Activated T-helper 17 cell treated with anti-CD3 and anti-CD28 coated beads, Interleukin-2, amount 50 U/mL, for 72 hours (primary cell): ENCODE measurements around the gene AKR1D1. TPM values are rescaled to one million over a fixed set of nuclear protein-coding genes. Genes with fewer than 3 reads are reported as not detected.
"Not testable (repeated sequence)": the region's sequence is repeated elsewhere in the genome, so short reads cannot be mapped to it uniquely, and the experiment has no call there.

Experiments
- ATAC-seq: fragments of 150-1000 bp; cut with Tn5 transposase; replicated peaks from 2 replicates; pipeline ENCODE4 v1.10.0; 2021; ENCODE audit warnings: mild to moderate bottlenecking, moderate library complexity
- H3K27ac Mint-ChIP-seq: one replicate; pipeline ENCODE4 v1.8.0; 2022; ENCODE audit warnings: mixed read lengths
- H3K27me3 Mint-ChIP-seq: one replicate; pipeline ENCODE4 v1.8.0; 2022; ENCODE audit warnings: mixed read lengths
- H3K36me3 Mint-ChIP-seq: one replicate; pipeline ENCODE4 v1.8.0; 2022; ENCODE audit warnings: low read depth, mild to moderate bottlenecking, mixed read lengths
- H3K4me1 Mint-ChIP-seq: one replicate; pipeline ENCODE4 v1.8.0; 2022; ENCODE audit warnings: mixed read lengths
- H3K4me3 Mint-ChIP-seq: one replicate; pipeline ENCODE4 v1.8.0; 2022; ENCODE audit warnings: mild to moderate bottlenecking, mixed read lengths
- H3K9me3 Mint-ChIP-seq: one replicate; pipeline ENCODE4 v1.8.0; 2022; ENCODE audit warnings: mixed read lengths
- total RNA-seq, 2 donors: library from RNA; stranded (reverse); gene quantifications; one replicate each; pipeline ENCODE4 v1.2.3, GENCODE V29; 2022

AKR1D1 gene
- total RNA-seq, 2 donors from 2014 or later, result not detected

DNA sequence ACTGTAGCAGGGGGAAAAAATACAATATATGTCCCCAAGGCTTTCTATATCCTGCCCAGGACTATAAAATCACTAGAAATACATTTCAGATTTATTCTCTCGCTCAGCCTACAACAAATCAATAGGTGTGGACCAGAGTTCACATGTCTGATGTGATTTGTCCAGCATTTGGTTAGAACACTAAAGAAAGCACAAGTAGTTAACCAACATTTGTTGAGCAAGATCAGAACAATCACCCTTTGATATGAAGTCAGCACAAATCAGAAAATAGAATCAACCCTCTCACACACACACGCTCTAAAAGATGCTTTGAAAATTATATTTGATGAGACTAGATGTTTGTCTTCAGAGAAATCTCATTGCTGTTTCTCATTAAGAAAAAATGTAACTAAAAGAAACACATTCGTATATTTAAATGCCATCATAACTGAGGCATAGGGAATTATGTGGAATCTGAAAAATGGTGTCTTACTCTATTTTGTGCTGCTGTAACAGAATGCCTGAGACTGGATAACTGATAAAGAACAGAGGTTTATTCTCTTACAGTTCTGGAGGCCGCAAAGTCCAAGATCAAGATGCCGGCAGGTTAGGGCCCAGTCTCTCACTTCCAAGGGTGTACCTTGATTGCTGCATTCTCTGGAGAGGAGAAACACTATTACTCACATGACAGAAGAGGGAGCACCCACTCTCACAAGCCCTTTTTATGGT lies 10.5 kb downstream of the AKR1D1 start:
- Mint-ChIP-seq H3K4me1 (no peaks in the 10 kb centered on the region), H3K27ac (no peak overlapping the region), H3K9me3 (no peaks in the 10 kb centered on the region), H3K36me3 (no peaks in the 10 kb centered on the region), H3K27me3 (peaks cover 10% of the 10 kb centered on the region), H3K4me3 (no peak overlapping the region)
- ATAC-seq, result no peak

DNA sequence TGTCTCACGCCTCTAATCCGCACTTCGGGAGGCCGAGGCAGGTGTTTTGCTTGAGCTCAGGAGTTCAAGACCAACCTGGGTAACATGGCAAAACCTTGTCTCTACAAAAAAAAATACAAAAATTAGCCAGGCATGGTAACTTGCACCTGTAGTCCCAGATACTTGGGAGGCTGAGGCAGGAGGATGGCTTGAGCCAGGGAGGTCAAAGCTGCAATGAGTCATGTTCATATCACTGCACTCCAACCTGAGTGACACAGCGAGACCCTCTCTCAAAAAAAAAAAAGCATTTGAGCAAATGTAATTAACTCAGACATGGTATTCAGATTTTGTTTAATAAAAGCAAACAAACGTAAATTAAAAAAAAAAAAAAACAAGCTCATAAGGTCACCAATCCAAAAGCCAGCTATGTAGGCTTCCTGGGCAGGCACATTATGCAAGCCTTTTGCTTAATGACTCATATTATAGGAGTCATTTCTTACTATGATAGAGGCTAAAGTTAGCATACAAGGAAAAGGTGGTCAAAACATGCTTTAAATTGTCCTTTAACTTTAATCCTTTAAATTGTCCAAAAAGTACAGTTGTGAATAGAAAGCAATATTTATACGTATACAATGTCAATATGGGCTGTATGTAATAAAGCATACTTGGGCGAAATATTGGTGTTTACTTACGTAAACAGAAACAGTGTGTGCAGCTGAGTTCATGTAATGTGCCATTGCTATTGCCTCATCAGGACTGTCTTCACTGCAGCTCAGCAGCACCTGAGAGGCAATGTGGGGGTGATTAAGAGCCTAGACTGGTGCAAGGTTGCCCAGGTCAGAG lies 13.0 kb downstream of the AKR1D1 start:
- H3K27me3 Mint-ChIP-seq, result peaks cover 5% of the 10 kb centered on the region

DNA sequence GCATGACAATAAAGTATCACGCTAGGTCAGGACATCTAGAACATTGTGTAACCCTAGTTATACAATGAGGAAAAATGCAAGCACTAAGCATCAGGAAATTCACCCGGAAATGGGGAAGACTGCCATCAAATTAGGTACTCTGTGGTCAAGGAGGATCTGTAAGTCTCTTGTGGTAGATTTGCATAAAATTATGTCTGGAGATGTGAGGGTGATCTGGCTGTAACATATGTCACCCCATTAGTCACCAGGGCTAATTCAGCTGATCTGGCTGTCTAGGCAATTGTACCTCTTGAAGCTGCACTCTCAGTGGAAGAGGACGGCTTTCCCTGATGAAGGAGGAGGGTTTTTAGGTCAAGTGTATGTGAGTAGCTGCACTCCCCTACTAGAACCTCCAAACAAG lies 14.8 kb downstream of the AKR1D1 start:
- no peaks in the 10 kb centered on the region for H3K9me3 Mint-ChIP-seq
- no peak for ATAC-seq

More for the DNA sequence above, 13.0 kb downstream of the AKR1D1 start:
- no peak overlapping the region for H3K27ac Mint-ChIP-seq
- no peaks in the 10 kb centered on the region for H3K36me3 Mint-ChIP-seq
- no peaks in the 10 kb centered on the region for H3K4me1 Mint-ChIP-seq
- ATAC-seq, result no peak
- H3K4me3 Mint-ChIP-seq, result no peak overlapping the region
- H3K9me3 Mint-ChIP-seq, result no peaks in the 10 kb centered on the region

DNA sequence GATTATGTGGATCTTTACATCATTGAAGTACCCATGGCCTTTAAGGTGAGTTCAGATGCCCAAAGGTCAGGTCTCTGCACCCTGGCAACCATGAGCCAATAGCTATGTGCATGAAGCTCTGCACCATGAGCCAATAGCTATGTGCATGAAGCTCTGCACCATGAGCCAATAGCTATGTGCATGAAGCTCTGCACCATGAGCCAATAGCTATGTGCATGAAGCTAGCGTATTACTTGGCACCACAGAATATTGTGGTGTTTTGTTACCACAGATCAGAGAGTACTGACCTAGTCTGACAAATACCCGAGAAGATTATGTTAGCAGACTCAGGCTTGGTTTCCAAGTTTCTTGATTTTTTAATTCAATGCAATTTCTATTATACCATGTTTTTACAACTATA lies 15.6 kb downstream of the AKR1D1 start:
- not testable (repeated sequence) for H3K4me1 Mint-ChIP-seq, ATAC-seq, H3K4me3 Mint-ChIP-seq

More for the DNA sequence above, 14.8 kb downstream of the AKR1D1 start:
- Mint-ChIP-seq H3K36me3 (no peaks in the 10 kb centered on the region), H3K4me1 (no peaks in the 10 kb centered on the region), H3K27ac (no peak overlapping the region), H3K4me3 (no peak overlapping the region), H3K27me3 (peaks cover 5% of the 10 kb centered on the region)

DNA sequence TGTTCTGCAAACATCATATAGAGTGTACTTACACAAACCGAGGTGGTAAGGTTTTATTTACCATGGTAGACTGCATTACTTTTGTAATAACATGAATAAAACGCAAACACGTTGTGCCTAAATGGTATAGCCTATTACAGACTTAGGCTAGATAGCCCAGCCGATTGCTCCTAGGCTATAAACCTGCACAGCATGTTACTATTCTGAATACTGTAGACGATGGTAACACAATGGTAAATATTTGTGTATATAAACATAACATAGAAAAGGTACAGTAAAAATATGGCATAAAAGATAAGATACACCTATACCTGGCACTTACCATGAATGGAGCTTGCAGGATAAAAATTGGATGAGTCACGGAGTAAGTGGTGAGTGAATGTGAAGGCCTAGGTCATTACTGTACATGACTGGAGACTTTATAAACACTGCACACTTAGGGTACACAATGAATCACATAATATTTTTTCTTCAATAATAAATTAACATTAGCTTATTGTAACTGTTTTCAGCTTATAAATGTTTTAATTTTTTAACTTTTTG lies 16.3 kb downstream of the AKR1D1 start:
- Mint-ChIP-seq H3K27me3 (peaks cover 10% of the 10 kb centered on the region), H3K36me3 (no peaks in the 10 kb centered on the region), H3K9me3 (no peaks in the 10 kb centered on the region), H3K4me3 (no peak overlapping the region), H3K27ac (no peak overlapping the region), H3K4me1 (no peaks in the 10 kb centered on the region)
- ATAC-seq, result no peak

More for the DNA sequence above, 15.6 kb downstream of the AKR1D1 start:
- H3K27me3 Mint-ChIP-seq, H3K27ac Mint-ChIP-seq, H3K36me3 Mint-ChIP-seq, H3K9me3 Mint-ChIP-seq: not testable (repeated sequence)

DNA sequence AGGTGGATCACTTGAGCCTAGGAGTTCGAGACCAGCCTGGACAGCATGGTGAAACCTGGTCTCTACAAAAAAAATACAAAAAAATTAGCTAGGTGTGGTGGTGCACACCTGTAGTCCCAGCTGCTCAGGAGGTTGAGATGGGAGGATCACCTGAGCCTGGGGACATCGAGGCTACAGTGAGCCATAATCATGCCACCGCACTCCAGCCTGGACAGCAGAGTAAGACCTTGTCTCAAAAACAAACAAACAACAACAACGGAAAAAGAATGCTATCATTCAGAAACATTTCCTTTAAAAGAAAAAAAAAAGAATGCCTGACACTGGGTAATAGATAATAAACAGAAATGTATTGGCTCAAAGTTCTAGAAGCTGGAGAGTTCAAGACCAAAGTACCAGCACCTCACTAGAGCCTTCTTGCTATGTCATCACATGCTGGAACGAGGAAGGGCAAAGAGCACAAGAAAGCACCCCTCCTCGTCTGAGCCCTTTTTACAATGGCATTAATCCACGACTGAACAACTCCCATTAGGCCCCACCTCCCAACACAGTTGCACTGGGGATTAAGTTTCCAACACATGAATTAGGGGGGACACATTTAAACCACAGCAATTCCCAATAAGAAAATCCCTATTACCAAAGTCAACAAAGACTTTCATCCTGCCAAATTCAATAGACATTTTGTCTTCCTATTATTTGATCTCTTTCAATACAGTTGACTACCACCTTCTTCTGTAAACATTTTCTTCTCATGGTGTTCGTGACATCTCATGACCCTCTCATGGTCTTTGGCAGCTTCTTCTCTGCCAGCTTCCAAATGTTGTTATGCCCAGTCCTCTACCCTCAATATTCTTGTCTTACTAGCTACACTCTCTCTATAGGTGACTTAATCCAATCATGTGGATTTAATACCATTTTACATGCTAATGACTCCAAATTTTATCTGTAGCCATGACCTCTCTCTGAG lies 20.0 kb downstream of the AKR1D1 start:
- Mint-ChIP-seq H3K9me3 (no peaks in the 10 kb centered on the region), H3K27ac (no peak overlapping the region), H3K4me1 (no peaks in the 10 kb centered on the region), H3K27me3 (peaks cover 10% of the 10 kb centered on the region), H3K36me3 (no peaks in the 10 kb centered on the region), H3K4me3 (no peak overlapping the region)
- ATAC-seq, result no peak

DNA sequence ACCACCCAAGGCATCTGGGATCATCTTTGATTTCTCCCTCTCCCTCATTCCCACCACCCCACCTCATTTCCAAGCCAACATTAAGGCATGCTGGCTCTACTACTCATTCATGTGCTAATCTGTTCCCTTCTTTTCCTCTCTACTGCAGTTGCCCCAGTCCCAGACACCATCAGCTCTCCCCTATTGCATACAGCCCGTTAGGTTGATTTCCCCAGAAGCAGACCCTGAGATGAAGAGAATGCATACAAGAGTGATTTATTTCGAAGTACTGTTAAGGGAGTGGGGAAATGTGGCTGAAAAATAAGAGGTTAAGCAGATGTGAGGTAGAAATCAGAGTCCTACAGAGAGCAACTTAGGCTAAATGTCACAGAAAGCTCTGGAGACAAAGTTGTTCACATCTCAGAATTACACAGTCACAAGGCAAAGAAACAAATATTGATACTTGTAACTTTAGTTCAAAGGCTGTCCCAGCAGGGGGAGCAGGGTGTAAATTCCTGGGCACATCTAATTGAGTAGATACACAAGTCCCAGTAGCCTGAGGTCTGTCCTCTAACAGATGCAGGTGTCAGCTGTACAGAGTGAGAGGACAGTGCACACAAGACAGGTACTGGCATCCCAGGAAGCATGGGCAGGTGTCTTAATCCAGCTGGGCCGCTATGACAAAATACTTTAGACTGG lies 20.9 kb downstream of the AKR1D1 start:
- Mint-ChIP-seq H3K27ac (no peak overlapping the region), H3K36me3 (no peaks in the 10 kb centered on the region), H3K4me1 (no peaks in the 10 kb centered on the region), H3K4me3 (no peak overlapping the region), H3K9me3 (no peaks in the 10 kb centered on the region), H3K27me3 (peaks cover 10% of the 10 kb centered on the region)
- ATAC-seq, result no peak

DNA sequence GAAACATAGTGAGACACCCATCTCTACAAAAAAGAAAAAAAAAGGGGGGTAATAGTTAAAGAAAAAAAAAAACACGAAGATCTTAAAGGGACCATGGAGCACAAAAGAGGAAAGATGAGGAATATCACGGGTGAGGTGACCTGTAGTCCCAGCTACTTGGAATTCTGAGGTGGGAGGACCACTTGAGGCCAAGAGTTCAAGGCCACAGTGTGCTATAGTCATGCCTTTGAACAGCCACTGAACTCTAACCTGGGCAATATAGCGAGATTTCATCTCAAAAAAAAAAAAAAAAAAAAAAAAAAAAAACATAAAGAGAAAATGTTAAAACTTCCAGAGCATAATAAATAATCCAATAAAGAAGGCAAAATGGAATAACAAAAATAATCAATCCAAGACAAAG lies 23.6 kb downstream of the AKR1D1 start:
- H3K4me3 Mint-ChIP-seq, result no peak overlapping the region
- no peak overlapping the region for H3K27ac Mint-ChIP-seq
- H3K9me3 Mint-ChIP-seq, result no peaks in the 10 kb centered on the region
- H3K27me3 Mint-ChIP-seq, result peaks cover 12% of the 10 kb centered on the region
- no peak for ATAC-seq
- H3K36me3 Mint-ChIP-seq, result no peaks in the 10 kb centered on the region
- H3K4me1 Mint-ChIP-seq, result no peaks in the 10 kb centered on the region

DNA sequence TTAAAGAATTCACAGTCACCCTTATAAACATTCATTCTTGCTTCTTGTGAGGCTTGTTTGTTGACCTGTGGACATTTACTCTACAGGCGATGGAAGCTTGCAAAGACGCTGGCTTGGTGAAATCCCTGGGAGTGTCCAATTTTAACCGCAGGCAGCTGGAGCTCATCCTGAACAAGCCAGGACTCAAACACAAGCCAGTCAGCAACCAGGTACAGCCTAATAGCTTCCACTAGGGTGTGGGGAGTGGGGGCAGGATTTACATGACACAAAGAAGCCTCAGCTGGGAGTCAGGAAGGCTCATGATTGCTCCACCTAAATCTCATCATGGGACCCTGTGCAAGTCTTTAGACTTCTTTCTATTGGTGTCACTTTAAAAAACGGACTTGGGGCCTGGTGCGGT lies 29.0 kb downstream of the AKR1D1 start:
- no peaks in the 10 kb centered on the region for H3K9me3 Mint-ChIP-seq
- ATAC-seq, result no peak
- H3K4me1 Mint-ChIP-seq, result no peaks in the 10 kb centered on the region
- H3K4me3 Mint-ChIP-seq, result no peak overlapping the region
- no peaks in the 10 kb centered on the region for H3K36me3 Mint-ChIP-seq
- peaks cover 10% of the 10 kb centered on the region for H3K27me3 Mint-ChIP-seq
- no peak overlapping the region for H3K27ac Mint-ChIP-seq

DNA sequence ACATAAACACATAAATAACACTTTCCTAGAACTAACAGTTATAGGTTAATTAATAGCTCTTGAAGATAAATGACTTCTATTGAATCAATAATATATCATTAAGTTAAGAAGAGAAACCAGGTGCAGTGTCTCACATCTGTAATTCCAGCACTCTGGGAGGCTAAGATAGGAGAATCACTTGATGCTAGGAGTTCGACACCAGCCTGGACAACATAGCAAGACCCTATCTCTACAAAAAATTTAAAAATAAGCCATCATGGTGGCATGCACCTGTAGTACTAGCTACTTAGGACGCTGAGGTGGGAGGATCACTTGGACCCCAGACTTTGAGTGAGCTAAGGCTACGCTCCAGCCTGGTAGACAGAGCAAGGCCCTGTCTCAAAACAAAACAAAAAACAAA lies 38.8 kb downstream of the AKR1D1 start:
- Mint-ChIP-seq H3K27me3 (peaks cover 19% of the 10 kb centered on the region), H3K36me3 (no peaks in the 10 kb centered on the region), H3K4me3 (no peak overlapping the region), H3K27ac (no peak overlapping the region), H3K9me3 (peaks cover 3% of the 10 kb centered on the region), H3K4me1 (peaks cover 5% of the 10 kb centered on the region)
- no peak for ATAC-seq

DNA sequence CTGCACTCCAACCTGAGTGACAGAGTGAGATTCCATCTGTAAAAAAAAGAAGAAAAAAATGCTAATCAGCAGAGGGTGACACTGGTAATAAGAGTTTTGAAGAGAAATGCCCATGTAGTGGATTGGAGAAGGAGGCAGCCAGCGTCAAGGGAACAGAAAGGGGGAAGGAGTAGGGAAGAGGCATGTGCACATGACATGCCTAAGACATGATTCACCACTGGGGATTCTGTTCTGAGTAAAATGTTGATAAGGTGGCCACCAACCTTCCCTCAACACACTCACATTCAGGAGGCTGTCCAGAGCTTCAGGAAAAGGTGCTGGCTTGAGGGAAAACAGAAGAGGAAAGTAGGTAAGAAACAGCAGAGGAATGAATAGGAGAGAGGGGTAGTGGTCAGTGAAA lies 39.9 kb downstream of the AKR1D1 start:
- peaks cover under 1% of the 10 kb centered on the region for H3K4me1 Mint-ChIP-seq
- H3K9me3 Mint-ChIP-seq, result peaks cover 3% of the 10 kb centered on the region
- ATAC-seq, result no peak
- H3K27ac Mint-ChIP-seq, result no peak overlapping the region
- H3K36me3 Mint-ChIP-seq, result no peaks in the 10 kb centered on the region
- H3K4me3 Mint-ChIP-seq, result no peak overlapping the region
- H3K27me3 Mint-ChIP-seq, result peaks cover 14% of the 10 kb centered on the region

DNA sequence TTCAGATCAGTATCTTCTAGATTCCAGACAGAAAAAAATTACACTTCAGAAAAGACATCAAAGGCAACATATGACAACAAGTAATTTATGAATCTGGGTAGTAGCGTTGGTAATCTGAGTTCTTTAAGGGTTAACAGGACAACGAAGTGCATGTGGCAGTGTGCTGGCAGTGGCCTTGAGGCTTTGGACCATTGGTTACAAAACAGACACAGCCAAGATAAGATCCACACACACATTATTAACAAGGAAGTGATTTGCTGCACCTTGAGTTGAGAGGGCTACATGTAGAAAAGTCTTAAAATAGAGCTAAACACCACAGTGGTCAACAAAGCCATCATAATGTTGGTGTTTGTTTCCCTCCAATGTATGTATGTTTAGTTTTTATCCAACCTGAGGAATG lies 40.6 kb downstream of the AKR1D1 start:
- Mint-ChIP-seq H3K4me1 (no peaks in the 10 kb centered on the region), H3K36me3 (no peaks in the 10 kb centered on the region), H3K9me3 (peaks cover 3% of the 10 kb centered on the region), H3K27ac (no peak overlapping the region), H3K4me3 (no peak overlapping the region), H3K27me3 (peaks cover 12% of the 10 kb centered on the region)
- ATAC-seq, result no peak

DNA sequence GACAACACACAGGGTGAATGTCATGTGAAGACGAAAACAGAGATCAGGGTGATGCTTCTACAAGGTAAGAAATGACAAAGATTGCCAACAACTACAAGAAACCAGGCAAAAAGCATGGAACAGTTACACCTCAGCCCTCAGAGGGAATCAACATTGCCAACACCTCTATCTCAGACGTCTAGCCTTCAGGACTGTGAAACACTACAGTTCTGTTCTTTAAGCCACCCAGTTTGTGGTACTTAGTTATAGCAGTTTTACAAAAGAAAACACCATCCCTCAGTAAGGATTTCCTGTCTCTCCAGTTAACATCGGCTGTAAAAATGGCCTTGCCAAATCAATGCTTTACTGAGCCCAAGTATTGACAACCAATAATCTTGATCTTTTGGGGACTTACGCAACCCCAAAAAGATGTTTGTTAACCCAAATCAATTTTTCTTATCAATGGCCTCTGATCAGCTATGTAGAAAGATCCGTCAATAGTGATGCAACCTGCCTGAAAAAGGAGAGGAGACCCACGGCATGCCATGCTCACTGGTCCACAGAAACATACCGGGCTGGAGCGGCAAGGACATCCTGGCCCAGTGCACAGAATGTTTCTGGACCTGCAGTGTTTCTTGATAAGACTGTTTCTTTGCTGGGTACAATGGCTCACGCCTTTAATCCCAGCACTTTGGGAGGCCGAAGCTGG lies 44.0 kb downstream of the AKR1D1 start:
- Mint-ChIP-seq H3K9me3 (peaks cover 3% of the 10 kb centered on the region), H3K36me3 (no peaks in the 10 kb centered on the region), H3K27me3 (peaks cover 5% of the 10 kb centered on the region), H3K27ac (no peak overlapping the region), H3K4me1 (no peaks in the 10 kb centered on the region), H3K4me3 (no peak overlapping the region)
- no peak for ATAC-seq
